Transverse colon (tissue), 4 donors: Measurements from ENCODE around the gene RAB3GAP2.

Source experiments
- CTCF ChIP-seq, 5 experiments: fragments of 200-600 bp in 3 of 5; fragments of 450-650 bp in 2 of 5; sonication (generic) in 3 of 5; IDR thresholded peaks; 1 replicate in 2 of 5; 2 replicates in 3 of 5; pipeline ENCODE4 v1.5.1; 2016 to 2017; ENCODE audit warnings: antibody characterized with exemption in 5 of 5, inconsistent platforms in 3 of 5, mild to moderate bottlenecking in 2 of 5, moderate library complexity in 1 of 5
- EP300 ChIP-seq: sonication (generic); formaldehyde crosslinking; IDR thresholded peaks from one replicate; pipeline ENCODE4 v1.6.1; 2017; ENCODE audit warnings: antibody characterized with exemption, low read depth
- POLR2A ChIP-seq: fragments of 450-650 bp; IDR thresholded peaks from one replicate; pipeline ENCODE4 v1.6.1; 2016; ENCODE audit warnings: antibody characterized with exemption, mild to moderate bottlenecking, moderate library complexity
- POLR2AphosphoS5 ChIP-seq, 3 donors: sonication (generic); formaldehyde crosslinking; IDR thresholded peaks; one replicate each; pipeline ENCODE4 v1.6.1; 2016; ENCODE audit warnings: antibody characterized with exemption in 3 of 3

GRCh38 chr1:220320709-220321108, 48.5 kb upstream of the RAB3GAP2 start:
- TF ChIP-seq CTCF (IDR thresholded peaks at IDR 0.05) (no peak), POLR2A (no peak), POLR2AphosphoS5 (IDR thresholded peaks at IDR 0.05) (no peak), EP300 (no peak)
